Gastroesophageal sphincter (tissue), 4 donors: ENCODE data around the gene LAP3. TPM values are rescaled to one million over a fixed set of nuclear protein-coding genes. Genes with fewer than 3 reads are reported as not detected.

ENCODE experiments used
- ATAC-seq: fragments of 150-250 bp; one replicate; pipeline ENCODE4 v1.9.1; 2016; ENCODE audit warnings: mild to moderate bottlenecking, moderate library complexity
- H3K27ac ChIP-seq, 4 donors: fragments of 200-600 bp; sonication (generic) in 3 of 4; 1 replicate in 3 of 4; 2 replicates in 1 of 4; pipeline ENCODE4 v1.5.1; 2016 to 2019
- H3K27me3 ChIP-seq: fragments of 200-600 bp; sonication (generic); one replicate; pipeline ENCODE4 v1.5.1; 2019
- H3K36me3 ChIP-seq, 2 donors: fragments of 200-600 bp; sonication (generic); one replicate each; pipeline ENCODE4 v1.5.1; 2019; ENCODE audit warnings: control low read depth in 1 of 2
- H3K4me1 ChIP-seq, 3 donors: fragments of 200-600 bp; sonication (generic); 1 replicate in 2 of 3; 2 replicates in 1 of 3; pipeline ENCODE4 v1.5.1; 2016 to 2019; ENCODE audit warnings: control low read depth in 2 of 3
- H3K4me3 ChIP-seq, 2 donors: fragments of 200-600 bp; sonication (generic); one replicate each; pipeline ENCODE4 v1.5.1; 2019; ENCODE audit warnings: mild to moderate bottlenecking in 1 of 2, moderate library complexity in 1 of 2
- H3K9me3 ChIP-seq, 3 donors: fragments of 200-600 bp; sonication (generic); one replicate each; pipeline ENCODE4 v1.5.1; 2017 to 2019; ENCODE audit warnings: control low read depth in 2 of 3
- EP300 ChIP-seq: sonication (generic); formaldehyde crosslinking; IDR thresholded peaks from one replicate; pipeline ENCODE4 v1.6.1; 2017; ENCODE audit warnings: antibody characterized with exemption, mild to moderate bottlenecking
- POLR2A ChIP-seq, 2 donors: fragments of 450-650 bp; IDR thresholded peaks; one replicate each; pipeline ENCODE4 v1.6.1; 2017; ENCODE audit warnings: antibody characterized with exemption in 2 of 2, mild to moderate bottlenecking in 2 of 2, moderate library complexity in 1 of 2
- POLR2AphosphoS5 ChIP-seq: sonication (generic); formaldehyde crosslinking; IDR thresholded peaks from one replicate; pipeline ENCODE4 v1.6.1; 2017; ENCODE audit warnings: antibody characterized with exemption
- WGBS, 2 donors: methylation state at CpG; one replicate each; pipeline ENCODE4 v1.1.5; 2018; ENCODE audit warnings: low coverage in 1 of 2; 5-methylcytosine and 5-hydroxymethylcytosine counted together
- total RNA-seq, 4 donors: library from RNA; depleted of rRNA; stranded (reverse); fragments of >200 nt; gene quantifications; one replicate each; pipeline ENCODE4 v1.1.0, GENCODE V29; 2016
- TF ChIP-seq, protein P1 (sequence below), 4 experiments: fragments of 200-600 bp in 2 of 4; fragments of 450-650 bp in 2 of 4; sonication (generic) in 1 of 4; IDR thresholded peaks; one replicate each; pipeline ENCODE4 v1.5.1; 2017 to 2019; ENCODE audit warnings: antibody characterized with exemption in 4 of 4, mild to moderate bottlenecking in 2 of 4, moderate library complexity in 2 of 4

LAP3 gene
- total RNA-seq, 4 donors from 2014 or later, result 40.8 to 94.2 (median 80.1) TPM

DNA sequence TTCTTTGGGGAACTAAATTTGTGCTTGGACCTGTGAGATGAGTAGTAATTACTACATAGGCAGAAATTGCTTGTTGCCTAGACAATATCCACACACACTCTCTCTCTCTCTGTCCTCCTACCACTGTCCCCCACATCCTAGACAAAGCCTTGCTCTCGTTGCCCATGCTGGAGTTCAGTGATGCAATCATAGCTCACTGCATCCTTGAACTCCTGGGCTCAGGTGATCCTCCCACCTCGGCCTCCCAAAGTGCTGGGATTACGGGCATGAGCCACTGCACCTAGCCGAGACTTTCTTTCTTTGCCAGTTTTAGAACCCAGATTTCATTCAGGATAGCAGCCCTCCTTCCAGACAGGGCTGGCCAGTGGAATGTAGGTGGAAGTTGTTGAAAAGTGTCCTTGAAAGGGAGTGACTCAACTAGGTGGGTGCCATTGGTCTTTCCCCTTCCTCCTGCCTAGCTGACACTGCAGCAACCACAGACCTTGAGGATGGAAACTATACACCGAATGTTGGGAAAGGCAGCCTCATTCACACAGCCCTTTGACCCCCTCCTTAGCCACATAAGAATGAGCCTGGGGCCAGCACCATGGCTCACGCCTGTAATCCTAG, 16.8 kb upstream of the LAP3 start:
- Histone ChIP-seq H3K36me3 (no peaks in the 10 kb centered on the region), H3K27ac (no peak overlapping the region), H3K9me3 (no peaks in the 10 kb centered on the region), H3K27me3 (peaks cover 5% of the 10 kb centered on the region), H3K4me3 (no peak overlapping the region), H3K4me1 (no peaks in the 10 kb centered on the region)
- ATAC-seq, result no peak
- TF ChIP-seq POLR2A (IDR thresholded peaks at IDR 0.05) (no peak), EP300 (no peak), POLR2AphosphoS5 (no peak)
- TF ChIP-seq, protein P1, sequence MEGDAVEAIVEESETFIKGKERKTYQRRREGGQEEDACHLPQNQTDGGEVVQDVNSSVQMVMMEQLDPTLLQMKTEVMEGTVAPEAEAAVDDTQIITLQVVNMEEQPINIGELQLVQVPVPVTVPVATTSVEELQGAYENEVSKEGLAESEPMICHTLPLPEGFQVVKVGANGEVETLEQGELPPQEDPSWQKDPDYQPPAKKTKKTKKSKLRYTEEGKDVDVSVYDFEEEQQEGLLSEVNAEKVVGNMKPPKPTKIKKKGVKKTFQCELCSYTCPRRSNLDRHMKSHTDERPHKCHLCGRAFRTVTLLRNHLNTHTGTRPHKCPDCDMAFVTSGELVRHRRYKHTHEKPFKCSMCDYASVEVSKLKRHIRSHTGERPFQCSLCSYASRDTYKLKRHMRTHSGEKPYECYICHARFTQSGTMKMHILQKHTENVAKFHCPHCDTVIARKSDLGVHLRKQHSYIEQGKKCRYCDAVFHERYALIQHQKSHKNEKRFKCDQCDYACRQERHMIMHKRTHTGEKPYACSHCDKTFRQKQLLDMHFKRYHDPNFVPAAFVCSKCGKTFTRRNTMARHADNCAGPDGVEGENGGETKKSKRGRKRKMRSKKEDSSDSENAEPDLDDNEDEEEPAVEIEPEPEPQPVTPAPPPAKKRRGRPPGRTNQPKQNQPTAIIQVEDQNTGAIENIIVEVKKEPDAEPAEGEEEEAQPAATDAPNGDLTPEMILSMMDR (IDR thresholded peaks at IDR 0.05), result no peak
- WGBS, 2 donors, result no CpG with 5 or more reads among the region's 6 CpGs

DNA sequence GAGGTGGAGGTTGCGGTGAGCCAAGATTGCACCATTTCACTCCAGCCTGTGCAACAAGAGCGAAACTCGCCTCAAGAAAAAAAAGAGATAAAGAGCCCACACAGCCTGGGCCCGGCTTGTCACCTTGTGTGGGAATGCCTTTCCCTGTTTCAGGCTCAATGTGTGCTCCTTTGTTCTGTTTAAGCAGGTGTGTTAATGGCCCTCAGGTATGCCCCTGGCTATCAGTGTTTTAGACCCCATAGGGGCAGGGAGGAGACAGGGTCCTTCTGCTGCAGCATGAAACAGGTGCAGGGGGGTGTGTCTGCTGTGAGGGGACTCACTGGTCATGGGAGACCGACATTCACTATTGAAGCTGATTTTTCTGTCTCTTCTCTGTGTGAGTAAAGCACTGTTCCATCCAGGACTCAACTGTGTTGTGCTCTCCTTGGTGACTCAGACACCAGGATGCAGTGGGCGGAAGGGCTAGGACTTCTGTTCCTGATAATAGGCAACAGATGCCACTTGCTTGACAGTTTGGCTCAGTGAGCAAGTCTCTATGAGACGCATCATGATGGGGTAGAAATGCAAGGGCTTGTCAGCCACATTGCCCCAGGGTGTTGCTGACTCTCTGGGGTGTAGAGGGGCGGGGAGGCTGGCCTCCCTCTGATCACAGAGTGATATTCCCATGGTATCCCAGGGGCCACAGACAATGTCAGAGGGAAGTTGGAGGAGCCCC, 15.6 kb upstream of the LAP3 start:
- Histone ChIP-seq H3K36me3 (no peaks in the 10 kb centered on the region), H3K4me1 (no peaks in the 10 kb centered on the region), H3K9me3 (no peaks in the 10 kb centered on the region), H3K4me3 (no peak overlapping the region), H3K27me3 (no peaks in the 10 kb centered on the region), H3K27ac (no peak overlapping the region)
- ATAC-seq, result no peak
- 86% methylated on average over 7 of the region's 8 CpGs; no CpG with 5 or more reads in 1 of the 2 donors for WGBS, 2 donors
- TF ChIP-seq POLR2AphosphoS5, result no peak
- TF ChIP-seq, protein P1 (IDR thresholded peaks at IDR 0.05), result no peak
- TF ChIP-seq EP300, result no peak
- TF ChIP-seq POLR2A (IDR thresholded peaks at IDR 0.05), result no peak

DNA sequence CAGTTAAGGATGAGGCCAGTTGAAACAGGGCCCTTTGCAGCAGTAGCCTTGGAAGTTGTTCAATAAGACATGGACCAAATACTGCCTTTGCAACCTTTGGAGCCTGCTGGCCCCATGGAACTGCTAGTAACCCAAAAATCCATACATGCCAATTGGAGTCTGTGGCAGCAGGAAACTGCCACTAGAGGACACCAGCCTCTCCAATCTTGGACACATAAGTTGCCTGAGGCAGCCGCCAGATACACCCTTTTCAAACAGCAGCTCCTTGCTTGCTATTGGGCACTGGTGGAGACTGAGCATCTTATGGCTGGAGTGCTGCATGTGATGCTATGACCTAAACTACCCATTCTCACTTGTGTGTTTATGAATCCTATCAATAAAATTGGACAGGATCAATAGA, 14.8 kb upstream of the LAP3 start:
- Histone ChIP-seq H3K4me3 (no peak overlapping the region), H3K27me3 (no peaks in the 10 kb centered on the region), H3K9me3 (no peaks in the 10 kb centered on the region), H3K4me1 (no peaks in the 10 kb centered on the region), H3K36me3 (no peaks in the 10 kb centered on the region), H3K27ac (no peak overlapping the region)
- no peak for TF ChIP-seq EP300
- TF ChIP-seq POLR2A (IDR thresholded peaks at IDR 0.05), result no peak
- TF ChIP-seq POLR2AphosphoS5, result no peak
- TF ChIP-seq, protein P1 (IDR thresholded peaks at IDR 0.05), result no peak
- no peak for ATAC-seq
- no CpG with 5 or more reads among the region's 1 CpG for WGBS, 2 donors

DNA sequence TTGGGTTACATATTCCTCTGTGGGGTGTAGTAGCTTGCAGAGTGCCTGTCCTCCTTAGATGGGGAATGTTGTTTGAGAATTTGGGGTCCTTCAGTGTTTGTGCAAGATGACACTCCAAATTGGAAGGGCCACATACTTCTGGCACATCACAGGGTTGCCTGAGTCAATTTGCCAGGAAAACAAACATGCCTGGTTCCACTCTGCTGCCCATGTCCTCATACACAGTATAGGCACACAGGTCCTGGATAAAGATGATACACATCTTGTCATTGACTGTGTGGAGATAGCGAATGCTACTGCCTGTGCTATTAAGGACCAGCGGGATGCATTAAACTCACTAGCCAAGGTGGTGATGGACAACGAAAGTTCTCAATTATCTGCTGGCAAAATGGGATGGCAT, 11.2 kb upstream of the LAP3 start:
- H3K27ac ChIP-seq, result no peak overlapping the region
- H3K4me3 ChIP-seq, result no peak overlapping the region
- H3K36me3 ChIP-seq, result no peaks in the 10 kb centered on the region
- H3K27me3 ChIP-seq, result no peaks in the 10 kb centered on the region
- no peak for TF ChIP-seq POLR2AphosphoS5
- no peaks in the 10 kb centered on the region for H3K4me1 ChIP-seq
- no peak for ATAC-seq
- WGBS, 2 donors, result 100% methylated on average over 3 of the region's 3 CpGs; no CpG with 5 or more reads in 1 of the 2 donors
- H3K9me3 ChIP-seq, result no peaks in the 10 kb centered on the region

DNA sequence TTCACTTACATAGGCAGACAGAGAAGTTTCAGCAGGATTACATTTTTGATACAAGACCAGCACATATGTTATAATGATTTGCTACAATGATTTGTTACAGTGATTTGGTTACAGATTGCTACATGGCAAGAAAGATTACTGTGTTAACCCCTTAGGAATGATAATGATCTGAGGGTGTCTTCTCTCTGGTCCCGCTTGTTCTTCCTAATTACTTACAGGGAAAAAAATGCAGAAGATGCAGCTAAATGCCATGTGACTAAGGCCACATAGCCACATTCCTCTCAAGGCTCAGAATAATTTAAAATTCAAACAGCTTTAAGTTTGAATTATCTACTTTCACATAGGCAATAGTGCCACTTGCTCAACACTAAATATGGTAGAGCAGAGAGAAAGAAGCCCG, 9.7 kb upstream of the LAP3 start:
- Histone ChIP-seq H3K4me1 (no peaks in the 10 kb centered on the region), H3K4me3 (no peak overlapping the region), H3K36me3 (no peaks in the 10 kb centered on the region), H3K9me3 (no peaks in the 10 kb centered on the region), H3K27ac (no peak overlapping the region), H3K27me3 (no peaks in the 10 kb centered on the region)
- TF ChIP-seq POLR2AphosphoS5 (no peak), POLR2A (IDR thresholded peaks at IDR 0.05) (no peak), EP300 (no peak)
- TF ChIP-seq, protein P1 (IDR thresholded peaks at IDR 0.05), result no peak
- no peak for ATAC-seq
- WGBS, 2 donors, result 72 to 75% methylated on average over 2 of the region's 2 CpGs
